ENCODE results near the gene ERO1B. TPM values are rescaled to one million over a fixed set of nuclear protein-coding genes. Genes with fewer than 3 reads are reported as not detected.
"Not testable (repeated sequence)": the region's sequence is repeated elsewhere in the genome, so short reads cannot be mapped to it uniquely, and the experiment has no call there.

Gene ERO1B, protein sequence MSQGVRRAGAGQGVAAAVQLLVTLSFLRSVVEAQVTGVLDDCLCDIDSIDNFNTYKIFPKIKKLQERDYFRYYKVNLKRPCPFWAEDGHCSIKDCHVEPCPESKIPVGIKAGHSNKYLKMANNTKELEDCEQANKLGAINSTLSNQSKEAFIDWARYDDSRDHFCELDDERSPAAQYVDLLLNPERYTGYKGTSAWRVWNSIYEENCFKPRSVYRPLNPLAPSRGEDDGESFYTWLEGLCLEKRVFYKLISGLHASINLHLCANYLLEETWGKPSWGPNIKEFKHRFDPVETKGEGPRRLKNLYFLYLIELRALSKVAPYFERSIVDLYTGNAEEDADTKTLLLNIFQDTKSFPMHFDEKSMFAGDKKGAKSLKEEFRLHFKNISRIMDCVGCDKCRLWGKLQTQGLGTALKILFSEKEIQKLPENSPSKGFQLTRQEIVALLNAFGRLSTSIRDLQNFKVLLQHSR
- total RNA-seq = 1.0 and 1.6 TPM in 2 replicates
- long read RNA-seq = 0 reads

DNA sequence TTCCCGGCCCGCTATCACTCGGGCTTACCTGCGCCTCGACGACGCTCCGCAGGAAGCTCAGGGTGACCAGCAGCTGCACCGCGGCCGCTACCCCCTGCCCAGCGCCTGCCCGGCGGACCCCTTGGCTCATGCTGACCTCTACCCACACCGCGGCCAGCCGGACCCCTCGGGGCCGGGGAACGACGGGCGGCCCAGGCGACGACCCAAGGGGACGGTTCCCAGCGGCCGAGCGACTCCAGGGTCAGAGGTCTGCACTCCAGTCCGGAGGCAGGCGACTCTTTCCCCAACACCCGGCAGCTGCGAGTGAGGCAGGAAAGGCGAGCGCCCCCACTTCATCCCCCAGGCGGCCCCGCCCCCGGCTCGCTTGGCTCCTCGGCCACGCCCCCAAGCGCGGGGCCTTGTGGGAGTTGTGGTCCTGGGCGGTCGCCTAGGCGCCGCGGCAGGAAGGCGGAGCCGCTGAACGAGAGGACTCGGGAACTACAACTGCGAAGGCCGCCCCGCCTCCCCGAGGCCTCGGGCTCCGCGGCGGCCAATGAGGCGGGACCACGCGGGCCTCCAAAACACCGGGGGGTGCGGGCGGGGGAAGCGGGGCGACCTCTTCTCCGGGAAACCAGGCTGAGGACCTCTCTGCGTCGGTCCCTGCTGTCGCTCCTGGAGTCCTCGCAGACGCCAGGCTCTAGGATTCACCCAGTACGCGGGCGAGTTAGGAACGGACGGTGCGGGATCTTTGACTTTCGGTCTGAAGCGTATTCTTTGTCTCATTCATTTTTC lies at the start of gene ERO1B:
TSS of gene ERO1B (minus strand) at position 305 of the 771 bp plus-strand sequence. CDS start at position 130, 175 bp downstream.
- Mint-ChIP-seq H3K36me3 (ENCODE audit: low read depth) (no peaks in the 10 kb centered on the region), H3K27ac (ENCODE audit: unreplicated experiment) (no peak within 1 kb of the TSS)

DNA sequence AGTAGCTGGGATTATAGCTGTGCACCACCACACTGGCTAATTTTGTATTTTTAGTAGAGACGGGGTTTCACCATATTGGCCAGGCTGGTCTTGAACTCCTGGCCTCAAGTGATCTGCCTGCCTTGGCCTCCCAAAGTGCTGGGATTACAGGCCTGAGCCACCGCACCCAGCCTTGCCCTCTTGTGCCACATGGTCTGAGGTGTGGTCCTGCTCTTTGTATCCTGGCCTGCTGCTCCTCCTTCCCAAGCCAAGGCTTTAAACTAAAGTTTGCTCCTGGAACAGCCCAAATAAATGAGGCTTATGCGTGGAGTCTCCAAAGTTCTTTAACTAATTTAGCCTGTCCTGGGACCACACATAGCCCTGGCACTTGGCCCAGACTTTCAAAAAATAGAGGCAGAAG lies 49.7 kb upstream of the ERO1B start:
- H3K27ac Mint-ChIP-seq (ENCODE audit: unreplicated experiment); H3K27me3 Mint-ChIP-seq (ENCODE audit: low read depth); H3K4me1 Mint-ChIP-seq; H3K9me3 Mint-ChIP-seq; H3K36me3 Mint-ChIP-seq (ENCODE audit: low read depth); DNase-seq (ENCODE audit: low read depth, low spot score); H3K4me3 Mint-ChIP-seq: not testable (repeated sequence)

More for the DNA sequence above, at the start of gene ERO1B:
- Mint-ChIP-seq H3K9me3 (no peaks in the 10 kb centered on the region), H3K4me1 (peaks cover 22% of the 10 kb centered on the region), H3K4me3 (peak within 1 kb of the TSS; percentile 86), H3K27me3 (ENCODE audit: low read depth) (peaks cover 61% of the 10 kb centered on the region)
- TF ChIP-seq, protein P1, sequence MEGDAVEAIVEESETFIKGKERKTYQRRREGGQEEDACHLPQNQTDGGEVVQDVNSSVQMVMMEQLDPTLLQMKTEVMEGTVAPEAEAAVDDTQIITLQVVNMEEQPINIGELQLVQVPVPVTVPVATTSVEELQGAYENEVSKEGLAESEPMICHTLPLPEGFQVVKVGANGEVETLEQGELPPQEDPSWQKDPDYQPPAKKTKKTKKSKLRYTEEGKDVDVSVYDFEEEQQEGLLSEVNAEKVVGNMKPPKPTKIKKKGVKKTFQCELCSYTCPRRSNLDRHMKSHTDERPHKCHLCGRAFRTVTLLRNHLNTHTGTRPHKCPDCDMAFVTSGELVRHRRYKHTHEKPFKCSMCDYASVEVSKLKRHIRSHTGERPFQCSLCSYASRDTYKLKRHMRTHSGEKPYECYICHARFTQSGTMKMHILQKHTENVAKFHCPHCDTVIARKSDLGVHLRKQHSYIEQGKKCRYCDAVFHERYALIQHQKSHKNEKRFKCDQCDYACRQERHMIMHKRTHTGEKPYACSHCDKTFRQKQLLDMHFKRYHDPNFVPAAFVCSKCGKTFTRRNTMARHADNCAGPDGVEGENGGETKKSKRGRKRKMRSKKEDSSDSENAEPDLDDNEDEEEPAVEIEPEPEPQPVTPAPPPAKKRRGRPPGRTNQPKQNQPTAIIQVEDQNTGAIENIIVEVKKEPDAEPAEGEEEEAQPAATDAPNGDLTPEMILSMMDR (conservative IDR thresholded peaks at IDR 0.05) = no peak
- DNase-seq (ENCODE audit: low read depth, low spot score) = peak; percentile 92

DNA sequence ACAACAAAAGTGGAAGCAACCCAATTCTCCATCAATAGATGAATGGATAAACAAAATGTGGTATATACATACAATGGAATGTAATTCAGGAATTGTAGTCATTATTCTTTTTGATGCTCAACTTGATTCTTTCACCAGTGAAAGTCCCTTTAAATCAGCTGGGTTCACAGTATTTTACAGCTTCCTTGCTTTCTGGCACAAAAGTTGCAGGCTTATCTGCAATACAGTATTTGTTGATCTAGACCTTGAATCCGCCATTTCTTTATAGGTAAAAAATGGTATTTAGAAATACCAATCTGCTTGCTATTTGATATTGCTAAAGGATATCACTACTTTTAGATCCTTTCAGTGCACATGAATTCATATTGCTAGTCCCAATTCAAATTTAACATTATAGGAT lies 44.7 kb upstream of the ERO1B start:
- TF ChIP-seq, protein P1 (conservative IDR thresholded peaks at IDR 0.05) = no peak
- Mint-ChIP-seq H3K4me3 (no peak overlapping the region), H3K27me3 (ENCODE audit: low read depth) (no peaks in the 10 kb centered on the region), H3K36me3 (ENCODE audit: low read depth) (peaks cover 4% of the 10 kb centered on the region), H3K9me3 (peaks cover 15% of the 10 kb centered on the region), H3K4me1 (no peaks in the 10 kb centered on the region), H3K27ac (ENCODE audit: unreplicated experiment) (no peak overlapping the region)
- DNase-seq (ENCODE audit: low read depth, low spot score) = no peak

DNA sequence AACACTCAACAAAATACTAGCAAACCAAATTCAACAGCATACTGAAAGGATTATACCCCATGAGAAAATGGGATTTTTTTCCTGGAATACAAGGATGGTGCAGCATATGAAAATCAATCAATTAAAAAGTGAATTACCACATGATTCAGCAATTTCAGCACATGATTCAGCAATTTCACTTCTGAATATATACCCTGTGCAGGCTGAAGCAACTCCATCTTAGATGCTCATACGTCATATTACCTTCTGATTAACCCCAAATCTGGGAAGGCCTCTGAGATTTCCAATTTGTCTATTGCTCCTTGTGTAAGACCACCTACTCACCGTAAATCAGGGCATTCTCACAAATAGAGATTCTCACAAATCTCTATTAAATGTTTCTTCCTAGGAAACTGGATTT lies 43.8 kb upstream of the ERO1B start:
- H3K27ac Mint-ChIP-seq (ENCODE audit: unreplicated experiment) = no peak overlapping the region
- H3K27me3 Mint-ChIP-seq (ENCODE audit: low read depth) = no peaks in the 10 kb centered on the region
- no peak overlapping the region for H3K4me3 Mint-ChIP-seq
- no peak for DNase-seq (ENCODE audit: low read depth, low spot score)
- H3K9me3 Mint-ChIP-seq = peaks cover 18% of the 10 kb centered on the region
- no peaks in the 10 kb centered on the region for H3K4me1 Mint-ChIP-seq
- TF ChIP-seq, protein P1 (conservative IDR thresholded peaks at IDR 0.05) = no peak
- peaks cover 4% of the 10 kb centered on the region for H3K36me3 Mint-ChIP-seq (ENCODE audit: low read depth)

DNA sequence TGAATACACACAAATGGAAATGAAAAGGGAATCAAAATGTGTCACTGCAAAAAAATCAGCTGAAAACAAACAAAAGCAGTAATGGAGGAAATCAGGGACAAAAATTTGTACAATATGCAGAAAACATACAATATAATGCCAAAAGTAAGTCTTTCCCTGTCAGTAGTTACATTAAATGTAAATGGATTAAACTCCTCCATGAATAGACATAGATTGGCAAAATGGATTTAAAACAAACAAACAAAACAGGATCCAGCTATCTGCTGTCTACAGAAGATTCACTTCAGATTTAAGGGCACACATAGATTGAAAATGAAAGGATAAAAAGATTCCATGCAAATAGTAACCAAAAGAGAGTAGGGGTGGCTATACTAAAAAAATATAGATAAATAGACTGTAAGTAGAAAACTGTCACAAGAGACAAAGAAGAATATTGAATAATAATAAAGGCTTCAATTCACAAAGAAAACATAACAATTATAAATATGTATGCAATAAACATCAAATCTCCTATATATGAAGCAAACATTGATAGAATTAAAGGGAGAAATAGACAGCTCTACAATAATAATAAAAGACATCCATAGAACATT lies 42.2 kb upstream of the ERO1B start:
- H3K36me3 Mint-ChIP-seq (ENCODE audit: low read depth) = peaks cover 4% of the 10 kb centered on the region
- no peak overlapping the region for H3K27ac Mint-ChIP-seq (ENCODE audit: unreplicated experiment)
- no peak for DNase-seq (ENCODE audit: low read depth, low spot score)
- H3K27me3 Mint-ChIP-seq (ENCODE audit: low read depth) = no peaks in the 10 kb centered on the region
- H3K4me3 Mint-ChIP-seq = no peak overlapping the region
- no peaks in the 10 kb centered on the region for H3K4me1 Mint-ChIP-seq
- peaks cover 18% of the 10 kb centered on the region for H3K9me3 Mint-ChIP-seq
- TF ChIP-seq, protein P1 (conservative IDR thresholded peaks at IDR 0.05) = no peak
